Measurements from ENCODE around the gene ZNF398.
"Not testable (repeated sequence)": the region's sequence is repeated elsewhere in the genome, so short reads cannot be mapped to it uniquely, and the experiment has no call there.

The ZNF398 gene

GRCh38 chr7:149136118-149136517 is 11.1 kb upstream of the ZNF398 start:
- peaks cover 4% of the 10 kb centered on the region; the same call in 1 of the 2 replicates for H3K9me3 ChIP-seq (ENCODE audit: insufficient read depth, low read length)
- H3K4me1 ChIP-seq (ENCODE audit: insufficient read depth, insufficient read length), result no peaks in the 10 kb centered on the region
- H3K4me3 ChIP-seq (ENCODE audit: insufficient read length, low read depth), result no peak overlapping the region
- TF ChIP-seq SUZ12 (IDR thresholded peaks at IDR 0.05; ENCODE audit: extremely low read depth, insufficient read depth, insufficient read length), result no peak
- no peaks in the 10 kb centered on the region for H3K36me3 ChIP-seq (ENCODE audit: insufficient read depth, insufficient read length, low read length)
- H3K9ac ChIP-seq (ENCODE audit: insufficient read length, low read depth), result no peak overlapping the region
- DNase-seq (ENCODE audit: low read depth, low spot score), result no peak
- no peaks in the 10 kb centered on the region for H3K27me3 ChIP-seq (ENCODE audit: insufficient read depth, insufficient read length)

GRCh38 chr7:149140831-149141230 is 6.4 kb upstream of the ZNF398 start:
- no peaks in the 10 kb centered on the region for H3K9me3 ChIP-seq (ENCODE audit: insufficient read depth, low read length)
- peaks cover 2% of the 10 kb centered on the region for H3K4me1 ChIP-seq (ENCODE audit: insufficient read depth, insufficient read length)
- H3K9ac ChIP-seq (ENCODE audit: insufficient read length, low read depth), result no peak overlapping the region
- no peaks in the 10 kb centered on the region for H3K36me3 ChIP-seq (ENCODE audit: insufficient read depth, insufficient read length, low read length)
- DNase-seq (ENCODE audit: low read depth, low spot score), result no peak
- TF ChIP-seq SUZ12 (IDR thresholded peaks at IDR 0.05; ENCODE audit: extremely low read depth, insufficient read depth, insufficient read length), result no peak
- no peak for TF ChIP-seq ZNF274 (IDR thresholded peaks at IDR 0.05; ENCODE audit: low read depth, low read length)
- TF ChIP-seq YY1 (IDR thresholded peaks at IDR 0.05; ENCODE audit: insufficient read depth, insufficient read length), result no peak
- H3K27me3 ChIP-seq (ENCODE audit: insufficient read depth, insufficient read length), result no peaks in the 10 kb centered on the region
- no peak overlapping the region for H3K4me3 ChIP-seq (ENCODE audit: insufficient read length, low read depth)

GRCh38 chr7:149141893-149142292 is 5.4 kb upstream of the ZNF398 start:
- no peak for DNase-seq (ENCODE audit: low read depth, low spot score)
- no peaks in the 10 kb centered on the region for H3K36me3 ChIP-seq (ENCODE audit: insufficient read depth, insufficient read length, low read length)
- no peak overlapping the region for H3K9ac ChIP-seq (ENCODE audit: insufficient read length, low read depth)
- no peak for TF ChIP-seq ZNF274 (IDR thresholded peaks at IDR 0.05; ENCODE audit: low read depth, low read length)
- TF ChIP-seq SUZ12 (IDR thresholded peaks at IDR 0.05; ENCODE audit: extremely low read depth, insufficient read depth, insufficient read length), result no peak
- TF ChIP-seq YY1 (IDR thresholded peaks at IDR 0.05; ENCODE audit: insufficient read depth, insufficient read length), result no peak
- no peaks in the 10 kb centered on the region for H3K27me3 ChIP-seq (ENCODE audit: insufficient read depth, insufficient read length)
- no peak overlapping the region for H3K4me3 ChIP-seq (ENCODE audit: insufficient read length, low read depth)
- no peaks in the 10 kb centered on the region for H3K9me3 ChIP-seq (ENCODE audit: insufficient read depth, low read length)
- H3K4me1 ChIP-seq (ENCODE audit: insufficient read depth, insufficient read length), result peaks cover 2% of the 10 kb centered on the region

- H3K4me3 ChIP-seq (ENCODE audit: insufficient read length, low read depth); H3K4me1 ChIP-seq (ENCODE audit: insufficient read depth, insufficient read length); H3K9me3 ChIP-seq (ENCODE audit: insufficient read depth, low read length); H3K27me3 ChIP-seq (ENCODE audit: insufficient read depth, insufficient read length); DNase-seq (ENCODE audit: low read depth, low spot score); H3K36me3 ChIP-seq (ENCODE audit: insufficient read depth, insufficient read length, low read length): not testable (repeated sequence)
- peak overlapping the region; percentile 67 for H3K9ac ChIP-seq (ENCODE audit: insufficient read length, low read depth)
Measured at GRCh38 chr7:149144436-149144922, 2.8 kb upstream of the ZNF398 start.

- H3K27me3 ChIP-seq (ENCODE audit: insufficient read depth, insufficient read length), result no peaks in the 10 kb centered on the region
- no peaks in the 10 kb centered on the region for H3K36me3 ChIP-seq (ENCODE audit: insufficient read depth, insufficient read length, low read length)
- H3K4me1 ChIP-seq (ENCODE audit: insufficient read depth, insufficient read length), result peaks cover 2% of the 10 kb centered on the region
- TF ChIP-seq SUZ12 (IDR thresholded peaks at IDR 0.05; ENCODE audit: extremely low read depth, insufficient read depth, insufficient read length), result no peak
- TF ChIP-seq YY1 (IDR thresholded peaks at IDR 0.05; ENCODE audit: insufficient read depth, insufficient read length), result no peak
- no peak for TF ChIP-seq ZNF274 (IDR thresholded peaks at IDR 0.05; ENCODE audit: low read depth, low read length)
- H3K9ac ChIP-seq (ENCODE audit: insufficient read length, low read depth), result peak overlapping the region; percentile 7
- H3K4me3 ChIP-seq (ENCODE audit: insufficient read length, low read depth), result no peak overlapping the region
- peak; percentile 97 for DNase-seq (ENCODE audit: low read depth, low spot score)
- no peaks in the 10 kb centered on the region for H3K9me3 ChIP-seq (ENCODE audit: insufficient read depth, low read length)
Measured at GRCh38 chr7:149145031-149145845, 2.0 kb upstream of the ZNF398 start.

GRCh38 chr7:149147752-149148653 is 750 bp downstream of the ZNF398 start:
- TF ChIP-seq SUZ12 (IDR thresholded peaks at IDR 0.05; ENCODE audit: extremely low read depth, insufficient read depth, insufficient read length) (no peak), YY1 (IDR thresholded peaks at IDR 0.05; ENCODE audit: insufficient read depth, insufficient read length) (no peak), ZNF274 (IDR thresholded peaks at IDR 0.05; ENCODE audit: low read depth, low read length) (no peak)
- Histone ChIP-seq H3K9me3 (ENCODE audit: insufficient read depth, low read length) (no peaks in the 10 kb centered on the region), H3K4me1 (ENCODE audit: insufficient read depth, insufficient read length) (peaks cover 2% of the 10 kb centered on the region), H3K27me3 (ENCODE audit: insufficient read depth, insufficient read length) (no peaks in the 10 kb centered on the region), H3K4me3 (ENCODE audit: insufficient read length, low read depth) (peak overlapping the region; percentile 88), H3K36me3 (ENCODE audit: insufficient read depth, insufficient read length, low read length) (no peaks in the 10 kb centered on the region), H3K9ac (ENCODE audit: insufficient read length, low read depth) (peak overlapping the region; percentile 92)
- DNase-seq (ENCODE audit: low read depth, low spot score), result no peak

GRCh38 chr7:149150981-149151380 is 3.7 kb downstream of the ZNF398 start:
- Histone ChIP-seq H3K9ac (ENCODE audit: insufficient read length, low read depth) (no peak overlapping the region), H3K36me3 (ENCODE audit: insufficient read depth, insufficient read length, low read length) (peaks cover 24% of the 10 kb centered on the region)

More at GRCh38 chr7:149150981-149151380, 3.7 kb downstream of the ZNF398 start:
- Histone ChIP-seq H3K4me3 (ENCODE audit: insufficient read length, low read depth) (no peak overlapping the region), H3K9me3 (ENCODE audit: insufficient read depth, low read length) (no peaks in the 10 kb centered on the region), H3K27me3 (ENCODE audit: insufficient read depth, insufficient read length) (no peaks in the 10 kb centered on the region), H3K4me1 (ENCODE audit: insufficient read depth, insufficient read length) (no peaks in the 10 kb centered on the region)
- no peak for TF ChIP-seq ZNF274 (IDR thresholded peaks at IDR 0.05; ENCODE audit: low read depth, low read length)
- TF ChIP-seq SUZ12 (IDR thresholded peaks at IDR 0.05; ENCODE audit: extremely low read depth, insufficient read depth, insufficient read length), result no peak
- TF ChIP-seq YY1 (IDR thresholded peaks at IDR 0.05; ENCODE audit: insufficient read depth, insufficient read length), result no peak
- DNase-seq (ENCODE audit: low read depth, low spot score), result no peak
